H1 (cell line): ENCODE measurements around the gene CLDN3. TPM values are rescaled to one million over a fixed set of nuclear protein-coding genes. Genes with fewer than 3 reads are reported as not detected.

Experiments
- CTCF ChIA-PET: fragments of 300-600 bp; sonication (Branson Sonifier 250); formaldehyde crosslinking; loops from one replicate; lab custom pipeline; 2021; ENCODE audit not compliant: partially characterized antibody; lab: Charles Lee
- POLR2A ChIA-PET: fragments of 300-600 bp; sonication (Branson Sonifier 250); formaldehyde crosslinking; loops from one replicate; lab custom pipeline; 2021; ENCODE audit warnings: inconsistent platforms; ENCODE audit not compliant: partially characterized antibody; lab: Charles Lee
- DNase-seq, 2 experiments: peaks; one replicate each; pipeline versions ENCODE4 v3.0.0 to v3.0.0-alpha.2; 2010 to 2022; ENCODE audit warnings: low spot score in 2 of 2, low read depth in 1 of 2, mixed read lengths in 1 of 2
- FAIRE-seq: peaks from 2 replicates; lab custom pipeline; 2011; peaks lifted over from hg19 to GRCh38; lab: Jason Lieb, UNC
- H2AFZ ChIP-seq: 2 replicates; pipeline ENCODE4 v1.8.1; 2012; ENCODE audit warnings: low read length, inconsistent platforms
- H2AK5ac ChIP-seq: 2 replicates; pipeline ENCODE4 v1.6.1; 2013; ENCODE audit warnings: low read depth, low read length
- H2BK120ac ChIP-seq: replicated peaks from 2 replicates; pipeline ENCODE3; 2013; ENCODE audit warnings: low read depth, low read length, inconsistent platforms
- H2BK12ac ChIP-seq: 2 replicates; pipeline ENCODE4 v1.6.1; 2013; ENCODE audit warnings: low read depth, low read length
- H2BK15ac ChIP-seq: 2 replicates; pipeline ENCODE4 v1.6.1; 2013; ENCODE audit warnings: low read length
- H2BK20ac ChIP-seq: 2 replicates; pipeline ENCODE4 v1.6.1; 2013; ENCODE audit warnings: low read length
- H2BK5ac ChIP-seq: 2 replicates; pipeline ENCODE4 v1.6.1; 2013; ENCODE audit warnings: low read depth, low read length
- H3K14ac ChIP-seq: 2 replicates; pipeline ENCODE4 v1.6.1; 2013; ENCODE audit warnings: inconsistent platforms; ENCODE audit not compliant: insufficient read length
- H3K18ac ChIP-seq: 2 replicates; pipeline ENCODE4 v1.6.1; 2013; ENCODE audit warnings: low read length; ENCODE audit errors: extremely low read depth
- H3K23ac ChIP-seq: 2 replicates; pipeline ENCODE4 v1.6.1; 2013; ENCODE audit warnings: inconsistent platforms; ENCODE audit not compliant: insufficient read length
- H3K23me2 ChIP-seq: 2 replicates; pipeline ENCODE4 v1.6.1; 2013; ENCODE audit warnings: low read depth, low read length
- H3K27ac ChIP-seq: 2 replicates; pipeline ENCODE4 v1.6.1; 2011; ENCODE audit warnings: low read depth, low read length, inconsistent platforms
- H3K27me3 ChIP-seq, 4 experiments: replicated peaks in 1 of 4; 1 replicate in 1 of 4; 2 replicates in 3 of 4; pipeline versions ENCODE4 v1.6.1 to v1.8.1; 2011 to 2013; ENCODE audit warnings: low read length in 3 of 4, mild to moderate bottlenecking in 3 of 4, inconsistent platforms in 2 of 4, mixed read lengths in 2 of 4, moderate library complexity in 1 of 4; ENCODE audit not compliant: control insufficient read depth in 3 of 4, insufficient read depth in 3 of 4; ENCODE audit errors: extremely low read depth in 1 of 4
- H3K36me3 ChIP-seq, 4 experiments: 2 replicates each; pipeline versions ENCODE4 v1.6.1 to v1.8.1; 2011 to 2013; ENCODE audit warnings: mild to moderate bottlenecking in 4 of 4, low read length in 3 of 4, moderate library complexity in 2 of 4, control low read depth in 1 of 4, inconsistent platforms in 1 of 4; ENCODE audit not compliant: insufficient read depth in 4 of 4, control insufficient read depth in 2 of 4
- H3K4ac ChIP-seq: replicated peaks from 2 replicates; pipeline ENCODE3; 2013; ENCODE audit warnings: low read length, low read depth, mixed read lengths, inconsistent platforms; ENCODE audit not compliant: insufficient read length
- H3K4me1 ChIP-seq, 4 experiments: replicated peaks in 1 of 4; 1 replicate in 1 of 4; 2 replicates in 3 of 4; pipeline versions ENCODE4 v1.6.1 to v1.8.1; 2011 to 2013; ENCODE audit warnings: low read length in 3 of 4, inconsistent platforms in 2 of 4, mixed read lengths in 1 of 4; ENCODE audit not compliant: insufficient read depth in 4 of 4, control insufficient read depth in 3 of 4
- H3K4me2 ChIP-seq, 2 experiments: 2 replicates each; pipeline versions ENCODE4 v1.6.1 to v1.8.1; 2011 to 2013; ENCODE audit warnings: low read depth in 2 of 2, low read length in 2 of 2, control low read depth in 1 of 2, inconsistent platforms in 1 of 2, mild to moderate bottlenecking in 1 of 2; ENCODE audit not compliant: insufficient read depth in 1 of 2
- H3K4me3 ChIP-seq, 4 experiments: fragments of 200-600, 300-600 bp in 1 of 4; sonication (generic), shearing (Covaris generic), sonication (Bioruptor Twin) in 1 of 4; 2 replicates each; pipeline versions ENCODE4 v1.5.1 to v1.8.1; 2011 to 2016; ENCODE audit warnings: low read length in 4 of 4, low read depth in 3 of 4, control low read depth in 2 of 4, inconsistent platforms in 2 of 4, mild to moderate bottlenecking in 2 of 4, mixed read lengths in 1 of 4, moderate library complexity in 1 of 4; ENCODE audit not compliant: insufficient read depth in 2 of 4; ENCODE audit errors: extremely low read depth in 1 of 4
- H3K56ac ChIP-seq: replicated peaks from 2 replicates; pipeline ENCODE3; 2013; ENCODE audit warnings: low read depth, mild to moderate bottlenecking, mixed read lengths, low read length, inconsistent platforms; ENCODE audit not compliant: insufficient read length
- H3K79me1 ChIP-seq: 2 replicates; pipeline ENCODE4 v1.6.1; 2013; ENCODE audit warnings: low read depth, low read length, control low read depth
- H3K79me2 ChIP-seq, 2 experiments: 2 replicates each; pipeline versions ENCODE4 v1.6.1 to v1.8.1; 2012 to 2013; ENCODE audit warnings: low read length in 2 of 2, mild to moderate bottlenecking in 2 of 2, inconsistent platforms in 1 of 2; ENCODE audit not compliant: insufficient read depth in 2 of 2, control insufficient read depth in 1 of 2
- H3K9ac ChIP-seq, 4 experiments: replicated peaks in 1 of 4; 1 replicate in 1 of 4; 2 replicates in 3 of 4; pipeline versions ENCODE4 v1.6.1 to v1.8.1; 2011 to 2013; ENCODE audit warnings: low read depth in 3 of 4, low read length in 3 of 4, control low read depth in 2 of 4, mild to moderate bottlenecking in 2 of 4, moderate library complexity in 2 of 4, inconsistent platforms in 1 of 4; ENCODE audit errors: extremely low read depth in 1 of 4
- H3K9me3 ChIP-seq, 2 experiments: 2 replicates each; pipeline versions ENCODE4 v1.6.1 to v1.8.1; 2012 to 2013; ENCODE audit warnings: mild to moderate bottlenecking in 2 of 2, moderate library complexity in 2 of 2, control low read depth in 1 of 2, inconsistent platforms in 1 of 2, low read depth in 1 of 2, low read length in 1 of 2, mixed read lengths in 1 of 2; ENCODE audit not compliant: insufficient read depth in 2 of 2
- H4K20me1 ChIP-seq, 2 experiments: replicated peaks in 1 of 2; 2 replicates each; pipeline versions ENCODE3 to v1.8.1; 2011 to 2013; ENCODE audit warnings: inconsistent platforms in 2 of 2, low read length in 2 of 2, mild to moderate bottlenecking in 1 of 2; ENCODE audit not compliant: insufficient read depth in 2 of 2, control insufficient read depth in 1 of 2
- H4K5ac ChIP-seq: 2 replicates; pipeline ENCODE4 v1.6.1; 2013; ENCODE audit warnings: low read length, low read depth, mixed read lengths, inconsistent platforms; ENCODE audit not compliant: insufficient read length
- H4K8ac ChIP-seq: 2 replicates; pipeline ENCODE4 v1.8.0; 2013; ENCODE audit warnings: mild to moderate bottlenecking, moderate library complexity, low read length, inconsistent platforms; ENCODE audit not compliant: insufficient read depth; ENCODE audit errors: extremely low read depth
- H4K91ac ChIP-seq: replicated peaks from 2 replicates; pipeline ENCODE3; 2013; ENCODE audit warnings: low read length, mixed read lengths, inconsistent platforms; ENCODE audit not compliant: insufficient read length
- CBX5 ChIP-seq: fragments of 300-800, 300-1000 bp; sonication (generic); IDR thresholded peaks from 2 replicates; pipeline ENCODE4 v1.7.1; 2016; ENCODE audit warnings: antibody characterized with exemption, low read length, low read depth
- CREB1 ChIP-seq: IDR thresholded peaks from 2 replicates; pipeline ENCODE4 v1.6.1; 2012; ENCODE audit warnings: inconsistent platforms
- EP300 ChIP-seq, 2 experiments: IDR thresholded peaks; 1 replicate in 1 of 2; 2 replicates in 1 of 2; pipeline ENCODE4 v1.6.1; 2011 to 2012; ENCODE audit warnings: low read depth in 2 of 2, low read length in 2 of 2, mild to moderate bottlenecking in 2 of 2, borderline replicate concordance in 1 of 2, inconsistent platforms in 1 of 2, moderate library complexity in 1 of 2
- EZH2 ChIP-seq: fragments of 200-600 bp; sonication (generic); IDR thresholded peaks from 2 replicates; pipeline ENCODE4 v1.7.1; 2012; ENCODE audit warnings: low read depth, mild to moderate bottlenecking, moderate library complexity, low read length, inconsistent platforms; ENCODE audit not compliant: severe bottlenecking
- HDAC2 ChIP-seq, 2 experiments: fragments of 300-600 bp in 1 of 2; sonication (generic) in 1 of 2; IDR thresholded peaks; 2 replicates each; pipeline ENCODE4 v1.6.1; 2011 to 2012; ENCODE audit warnings: low read depth in 2 of 2, low read length in 2 of 2, mild to moderate bottlenecking in 2 of 2, moderate library complexity in 2 of 2, borderline replicate concordance in 1 of 2, inconsistent platforms in 1 of 2
- HDAC6 ChIP-seq: IDR thresholded peaks from one replicate; pipeline ENCODE4 v1.7.1; 2012; ENCODE audit warnings: low read depth, mild to moderate bottlenecking, inconsistent platforms, low read length, moderate library complexity
- PHF8 ChIP-seq: fragments of 200-600 bp; sonication (generic); conservative IDR thresholded peaks from 2 replicates; pipeline ENCODE4 v1.7.1; 2012; ENCODE audit warnings: low read depth, mild to moderate bottlenecking, inconsistent platforms, low read length, moderate library complexity
- WGBS, 2 experiments: shearing (Covaris generic) in 1 of 2; methylation state at CpG; one replicate each; pipeline versions ENCODE4 v1.1.6 to v1.1.7; 2013 to 2015; ENCODE audit warnings: low lambda C conversion rate in 2 of 2, mixed read lengths in 2 of 2, inconsistent platforms in 1 of 2, low coverage in 1 of 2, missing lambda C conversion rate in 1 of 2; ENCODE audit not compliant: insufficient replicate concordance in 2 of 2, insufficient coverage in 1 of 2, insufficient read length in 1 of 2; ENCODE audit errors: extremely low coverage in 1 of 2, missing lambda C conversion rate in 1 of 2; 5-methylcytosine and 5-hydroxymethylcytosine counted together
- polyA plus RNA-seq, 7 experiments: library from polyadenylated mRNA; depleted of rRNA in 3 of 7; stranded (reverse) in 5 of 7; unstranded in 2 of 7; fragments of >200 nt in 5 of 7; fragments of 200-250 nt in 2 of 7; gene quantifications; 1 replicate in 5 of 7; 2 replicates in 1 of 7; 4 replicates in 1 of 7; pipeline versions ENCODE4 v1.2.1 to v1.2.3, GENCODE V29; 2011 to 2013; ENCODE audit warnings: missing spikeins in 2 of 7, mixed read lengths in 2 of 7
- total RNA-seq: library from RNA; stranded (reverse); fragmentation: NEBNext Ultra II Directional; extraction: Animal tissue kit (Norgen Biotek cat#: 25700); gene quantifications from 2 replicates; pipeline ENCODE4 v1.2.1, GENCODE V29; 2021

Gene CLDN3
- total and polyA plus RNA-seq, 2 of the 8 experiments (the other 6 are each of a cell fraction or from before 2014, with no cell fraction given): 19.1 to 65.2 TPM

- no peak overlapping the region for H2BK120ac ChIP-seq
- WGBS, 2 experiments: 82% methylated on average over 4 of the region's 4 CpGs; no CpG with 5 or more reads in 1 of the 2 experiments
- H3K14ac ChIP-seq: no peak overlapping the region
- H2BK15ac ChIP-seq: no peak overlapping the region
- TF ChIP-seq CBX5 (no peak), CREB1 (no peak), HDAC2 (IDR thresholded peaks at IDR 0.05; ENCODE audit: borderline replicate concordance in 1 of 2, low read depth in 2 of 2, low read length in 2 of 2) (no peak), EP300 (IDR thresholded peaks at IDR 0.05; ENCODE audit: borderline replicate concordance in 1 of 2, low read depth in 2 of 2, low read length in 2 of 2) (no peak), HDAC6 (no peak), EZH2 (no peak), PHF8 (no peak)
- TF ChIP-seq, all 59 proteins: peak for 0
- no peak overlapping the region for H2BK12ac ChIP-seq
- no peak overlapping the region for H3K9ac ChIP-seq
- H3K9me3 ChIP-seq: no peaks in the 10 kb centered on the region
- H2AFZ ChIP-seq: no peak overlapping the region
- H3K23ac ChIP-seq: no peak overlapping the region
- FAIRE-seq: no peak
- H3K79me1 ChIP-seq: no peaks in the 10 kb centered on the region
- no peak overlapping the region for H3K4me3 ChIP-seq
- H2AK5ac ChIP-seq: no peak overlapping the region
- CTCF ChIA-PET: no interaction called here
- H3K4me2 ChIP-seq: no peak overlapping the region
- H3K56ac ChIP-seq: no peak overlapping the region
- peaks cover 0 to 6% (median 0%) of the 10 kb centered on the region in 4 experiments; a peak in 1 of 7 replicates for H3K4me1 ChIP-seq
- no peak overlapping the region for H3K4ac ChIP-seq
- no peak overlapping the region for H3K27ac ChIP-seq
- H3K18ac ChIP-seq: no peak overlapping the region
- no peaks in the 10 kb centered on the region for H3K27me3 ChIP-seq
- H2BK5ac ChIP-seq: no peak overlapping the region
- H3K23me2 ChIP-seq: no peaks in the 10 kb centered on the region
- H2BK20ac ChIP-seq: no peak overlapping the region
- no peak overlapping the region for H4K5ac ChIP-seq
- DNase-seq: no peak
- H4K91ac ChIP-seq: no peak overlapping the region
- H3K79me2 ChIP-seq: no peaks in the 10 kb centered on the region
- H4K20me1 ChIP-seq: no peaks in the 10 kb centered on the region
- H4K8ac ChIP-seq: no peak overlapping the region
- no peaks in the 10 kb centered on the region for H3K36me3 ChIP-seq
- POLR2A ChIA-PET: interaction anchor here (1.2 kb wide), 1 partner anchor 75 kb away, joined by 3 read pairs; no protein-coding TSS in a partner anchor
These were observed 32.4 kb upstream of the CLDN3 start for GRCh38 chr7:73802459-73802858.
